ENCODE results near the gene ETV3.

ETV3 gene

GRCh38 chr1:157135646-157136045, 2.5 kb downstream of the ETV3 start:
- H3K4me3 ChIP-seq (ENCODE audit: low read depth, low read length), result no peak overlapping the region
- no peak for DNase-seq (ENCODE audit: low read depth)
- TF ChIP-seq CTCF (IDR thresholded peaks at IDR 0.05; ENCODE audit: low read depth, low read length), result no peak
- TF ChIP-seq, protein P1, sequence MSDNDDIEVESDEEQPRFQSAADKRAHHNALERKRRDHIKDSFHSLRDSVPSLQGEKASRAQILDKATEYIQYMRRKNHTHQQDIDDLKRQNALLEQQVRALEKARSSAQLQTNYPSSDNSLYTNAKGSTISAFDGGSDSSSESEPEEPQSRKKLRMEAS (IDR thresholded peaks at IDR 0.05; ENCODE audit: low read depth, low read length), result no peak

GRCh38 chr1:157135070-157135469, 3.1 kb downstream of the ETV3 start:
- H3K4me3 ChIP-seq (ENCODE audit: low read depth, low read length), result no peak overlapping the region
- TF ChIP-seq POLR2A (IDR thresholded peaks at IDR 0.05; ENCODE audit: extremely low read depth, insufficient read length), result no peak
- DNase-seq (ENCODE audit: low read depth), result no peak

GRCh38 chr1:157134442-157134841, 3.8 kb downstream of the ETV3 start:
- no peak for DNase-seq (ENCODE audit: low read depth)
- TF ChIP-seq MYC (IDR thresholded peaks at IDR 0.05; ENCODE audit: low read depth, low read length) (no peak), CTCF (IDR thresholded peaks at IDR 0.05; ENCODE audit: low read depth, low read length) (no peak), POLR2A (IDR thresholded peaks at IDR 0.05; ENCODE audit: extremely low read depth, insufficient read length) (no peak)
- TF ChIP-seq, protein P1 (IDR thresholded peaks at IDR 0.05; ENCODE audit: low read depth, low read length), result no peak
- H3K4me3 ChIP-seq (ENCODE audit: low read depth, low read length), result no peak overlapping the region

DNA sequence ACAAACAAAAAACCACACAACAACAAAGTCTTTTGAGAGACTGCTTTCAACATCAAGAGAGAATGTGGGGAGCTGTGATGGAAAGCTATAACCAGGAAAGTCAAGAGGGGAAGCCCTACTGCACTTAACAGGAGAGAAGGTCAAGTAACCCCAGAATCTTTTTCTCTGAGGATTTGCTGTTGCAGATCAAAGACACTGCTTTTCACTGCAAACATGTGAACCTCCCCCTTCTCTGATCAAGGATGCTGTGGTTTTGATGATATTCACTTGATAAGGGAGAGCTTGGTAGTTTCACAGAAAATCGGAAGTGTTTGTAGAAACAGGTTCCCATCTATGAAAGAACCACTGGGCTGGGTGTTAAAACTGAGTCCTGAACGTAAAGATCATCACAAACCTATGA, 4.8 kb downstream of the ETV3 start:
- no peak for DNase-seq (ENCODE audit: low read depth)
- H3K4me3 ChIP-seq (ENCODE audit: low read depth, low read length), result no peak overlapping the region
- TF ChIP-seq, protein P1 (IDR thresholded peaks at IDR 0.05; ENCODE audit: low read depth, low read length), result no peak
- TF ChIP-seq CTCF (IDR thresholded peaks at IDR 0.05; ENCODE audit: low read depth, low read length) (no peak), POLR2A (IDR thresholded peaks at IDR 0.05; ENCODE audit: extremely low read depth, insufficient read length) (no peak), MYC (IDR thresholded peaks at IDR 0.05; ENCODE audit: low read depth, low read length) (no peak)

DNA sequence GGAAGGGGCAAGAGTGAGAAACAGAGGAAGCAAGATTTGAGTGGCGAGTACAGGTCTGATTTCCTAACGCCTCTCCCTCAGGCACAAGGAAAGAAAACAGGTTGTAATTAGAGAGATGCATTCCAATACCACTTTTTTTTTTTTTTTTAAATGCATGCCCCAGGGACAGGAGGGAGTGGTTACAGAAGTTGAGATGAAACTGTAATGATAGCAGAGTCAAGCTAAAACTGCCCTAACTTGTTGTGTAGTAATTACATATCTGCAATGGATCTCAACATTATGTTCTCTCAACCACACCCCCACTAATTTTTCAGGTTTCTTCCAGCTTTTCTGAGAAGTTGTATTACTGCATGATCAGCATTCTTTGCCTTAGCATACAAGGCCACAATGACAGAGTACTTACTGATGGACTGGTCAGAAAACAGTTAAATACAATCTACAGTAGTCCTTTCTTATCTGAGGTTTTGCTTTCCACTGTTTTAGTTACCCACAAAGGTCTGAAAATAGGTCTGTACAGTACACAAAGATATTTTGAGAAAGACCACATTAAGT, 5.5 kb downstream of the ETV3 start:
- TF ChIP-seq CTCF (IDR thresholded peaks at IDR 0.05; ENCODE audit: low read depth, low read length), result no peak
- no peak for TF ChIP-seq MYC (IDR thresholded peaks at IDR 0.05; ENCODE audit: low read depth, low read length)
- no peak for TF ChIP-seq POLR2A (IDR thresholded peaks at IDR 0.05; ENCODE audit: extremely low read depth, insufficient read length)
- TF ChIP-seq, protein P1 (IDR thresholded peaks at IDR 0.05; ENCODE audit: low read depth, low read length), result no peak
- no peak for DNase-seq (ENCODE audit: low read depth)
- no peak overlapping the region for H3K4me3 ChIP-seq (ENCODE audit: low read depth, low read length)

GRCh38 chr1:157132111-157132510, 6.1 kb downstream of the ETV3 start:
- TF ChIP-seq CTCF (IDR thresholded peaks at IDR 0.05; ENCODE audit: low read depth, low read length) (no peak), POLR2A (IDR thresholded peaks at IDR 0.05; ENCODE audit: extremely low read depth, insufficient read length) (no peak), MYC (IDR thresholded peaks at IDR 0.05; ENCODE audit: low read depth, low read length) (no peak)
- TF ChIP-seq, protein P1 (IDR thresholded peaks at IDR 0.05; ENCODE audit: low read depth, low read length), result no peak
- no peak for DNase-seq (ENCODE audit: low read depth)
- no peak overlapping the region for H3K4me3 ChIP-seq (ENCODE audit: low read depth, low read length)

Measured in NB4 (cell line).